ENCODE measurements around the gene GBP6.

The GBP6 gene, protein sequence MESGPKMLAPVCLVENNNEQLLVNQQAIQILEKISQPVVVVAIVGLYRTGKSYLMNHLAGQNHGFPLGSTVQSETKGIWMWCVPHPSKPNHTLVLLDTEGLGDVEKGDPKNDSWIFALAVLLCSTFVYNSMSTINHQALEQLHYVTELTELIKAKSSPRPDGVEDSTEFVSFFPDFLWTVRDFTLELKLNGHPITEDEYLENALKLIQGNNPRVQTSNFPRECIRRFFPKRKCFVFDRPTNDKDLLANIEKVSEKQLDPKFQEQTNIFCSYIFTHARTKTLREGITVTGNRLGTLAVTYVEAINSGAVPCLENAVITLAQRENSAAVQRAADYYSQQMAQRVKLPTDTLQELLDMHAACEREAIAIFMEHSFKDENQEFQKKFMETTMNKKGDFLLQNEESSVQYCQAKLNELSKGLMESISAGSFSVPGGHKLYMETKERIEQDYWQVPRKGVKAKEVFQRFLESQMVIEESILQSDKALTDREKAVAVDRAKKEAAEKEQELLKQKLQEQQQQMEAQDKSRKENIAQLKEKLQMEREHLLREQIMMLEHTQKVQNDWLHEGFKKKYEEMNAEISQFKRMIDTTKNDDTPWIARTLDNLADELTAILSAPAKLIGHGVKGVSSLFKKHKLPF

GRCh38 chr1:89363638-89364536 lies at the start of gene GBP6:
Gene GBP6 (plus strand): TSS chr1:89364059. CDS start chr1:89368552, 4,493 bp downstream.
- FAIRE-seq = no peak
- TF ChIP-seq, protein P1, sequence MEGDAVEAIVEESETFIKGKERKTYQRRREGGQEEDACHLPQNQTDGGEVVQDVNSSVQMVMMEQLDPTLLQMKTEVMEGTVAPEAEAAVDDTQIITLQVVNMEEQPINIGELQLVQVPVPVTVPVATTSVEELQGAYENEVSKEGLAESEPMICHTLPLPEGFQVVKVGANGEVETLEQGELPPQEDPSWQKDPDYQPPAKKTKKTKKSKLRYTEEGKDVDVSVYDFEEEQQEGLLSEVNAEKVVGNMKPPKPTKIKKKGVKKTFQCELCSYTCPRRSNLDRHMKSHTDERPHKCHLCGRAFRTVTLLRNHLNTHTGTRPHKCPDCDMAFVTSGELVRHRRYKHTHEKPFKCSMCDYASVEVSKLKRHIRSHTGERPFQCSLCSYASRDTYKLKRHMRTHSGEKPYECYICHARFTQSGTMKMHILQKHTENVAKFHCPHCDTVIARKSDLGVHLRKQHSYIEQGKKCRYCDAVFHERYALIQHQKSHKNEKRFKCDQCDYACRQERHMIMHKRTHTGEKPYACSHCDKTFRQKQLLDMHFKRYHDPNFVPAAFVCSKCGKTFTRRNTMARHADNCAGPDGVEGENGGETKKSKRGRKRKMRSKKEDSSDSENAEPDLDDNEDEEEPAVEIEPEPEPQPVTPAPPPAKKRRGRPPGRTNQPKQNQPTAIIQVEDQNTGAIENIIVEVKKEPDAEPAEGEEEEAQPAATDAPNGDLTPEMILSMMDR (IDR thresholded peaks at IDR 0.05; ENCODE audit: insufficient read depth, missing control alignments) = no peak
- DNase-seq (ENCODE audit: insufficient read length, low spot score) = no peak

- DNase-seq (ENCODE audit: insufficient read length, low spot score) (no peak), FAIRE-seq (no peak)
- TF ChIP-seq, protein P1 (IDR thresholded peaks at IDR 0.05; ENCODE audit: insufficient read depth, missing control alignments) = no peak
These were observed 41.5 kb upstream of the GBP6 start for GRCh38 chr1:89322402-89322801.

DNA sequence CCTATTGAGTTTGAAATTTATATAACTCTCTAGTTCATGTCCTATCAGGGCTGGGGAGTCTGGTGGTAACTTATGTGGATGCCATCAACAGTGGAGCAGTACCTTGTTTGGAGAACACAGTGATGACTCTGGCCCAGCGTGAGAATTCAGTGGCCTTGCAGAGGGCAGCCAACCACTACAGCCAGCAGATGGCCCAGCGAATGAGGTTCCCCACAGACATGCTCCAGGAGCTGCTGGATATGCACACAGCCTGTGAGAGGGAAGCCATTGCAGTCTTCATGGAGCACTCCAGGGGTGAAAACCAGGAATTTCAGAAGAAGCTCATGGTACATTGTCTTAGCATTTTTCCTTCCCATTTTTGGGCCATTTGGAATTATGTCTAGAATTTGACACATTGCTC lies 32.0 kb upstream of the GBP6 start:
- FAIRE-seq (no peak), DNase-seq (ENCODE audit: insufficient read length, low spot score) (no peak)
- TF ChIP-seq, protein P1 (IDR thresholded peaks at IDR 0.05; ENCODE audit: insufficient read depth, missing control alignments) = no peak

DNA sequence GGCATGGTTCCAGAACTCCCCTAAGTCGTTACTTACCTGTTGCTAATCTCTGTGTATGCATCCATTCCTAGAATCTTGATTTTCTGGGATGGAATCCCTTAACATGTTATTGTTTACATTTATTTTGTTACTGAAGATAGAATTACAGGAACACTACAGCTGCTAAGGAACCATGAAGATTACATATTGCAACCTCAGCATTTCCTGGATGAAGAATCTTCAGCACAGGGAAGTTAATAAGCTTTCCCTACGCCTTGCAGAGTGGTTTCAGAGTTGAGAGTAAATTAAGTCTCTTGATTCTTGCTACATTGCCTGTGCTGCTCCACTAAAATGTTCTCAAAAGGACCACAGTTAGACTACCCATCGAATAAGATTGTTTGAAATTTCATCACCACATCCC lies 31.4 kb upstream of the GBP6 start:
- no peak for DNase-seq (ENCODE audit: insufficient read length, low spot score)

GRCh38 chr1:89335486-89335885 lies 28.4 kb upstream of the GBP6 start:
- TF ChIP-seq, protein P1 (IDR thresholded peaks at IDR 0.05; ENCODE audit: insufficient read depth, missing control alignments) = no peak
- no peak for FAIRE-seq
- no peak for DNase-seq (ENCODE audit: insufficient read length, low spot score)

More for the DNA sequence above, 31.4 kb upstream of the GBP6 start:
- TF ChIP-seq, protein P1 (IDR thresholded peaks at IDR 0.05; ENCODE audit: insufficient read depth, missing control alignments) = no peak
- no peak for FAIRE-seq

DNA sequence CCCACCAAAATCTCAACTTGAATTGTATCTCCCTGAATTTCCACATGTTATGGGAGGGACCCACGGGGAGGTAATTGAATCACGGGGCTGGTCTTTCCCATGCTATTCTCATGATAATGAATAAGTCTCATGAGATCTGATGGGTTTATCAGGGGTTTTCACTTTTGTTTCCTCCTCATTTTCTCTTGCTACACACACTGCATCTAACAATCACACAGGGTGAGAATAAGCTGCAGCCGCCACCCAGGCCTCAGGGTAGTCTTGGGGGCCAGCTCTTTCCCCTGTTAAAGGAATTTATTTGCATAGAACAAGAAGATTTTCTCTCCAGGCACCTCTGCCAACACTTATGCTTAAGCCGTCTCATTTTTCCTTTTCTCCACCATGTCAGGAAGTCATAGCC lies 26.0 kb upstream of the GBP6 start:
- TF ChIP-seq, protein P1 (IDR thresholded peaks at IDR 0.05; ENCODE audit: insufficient read depth, missing control alignments) = no peak
- DNase-seq (ENCODE audit: insufficient read length, low spot score) (no peak), FAIRE-seq (no peak)
